ENCODE measurements around the gene CDH9.

Gene CDH9

GRCh38 chr5:27038476-27038875, at the start of gene CDH9:
TSS of gene CDH9 (minus strand) at chr5:27038586. CDS start at chr5:26988333, 50,253 bp downstream.
- no peak for DNase-seq (ENCODE audit: low read depth)

GRCh38 chr5:27087747-27088146, 49.4 kb upstream of the CDH9 start:
- DNase-seq (ENCODE audit: low read depth), result no peak

GRCh38 chr5:27083449-27084415, 45.3 kb upstream of the CDH9 start:
- no peak for DNase-seq (ENCODE audit: low read depth)

GRCh38 chr5:27080147-27080546, 41.8 kb upstream of the CDH9 start:
- DNase-seq (ENCODE audit: low read depth), result no peak

GRCh38 chr5:27062451-27062850, 24.1 kb upstream of the CDH9 start:
- no peak for DNase-seq (ENCODE audit: low read depth)

GRCh38 chr5:27048510-27048909, 10.1 kb upstream of the CDH9 start:
- DNase-seq (ENCODE audit: low read depth), result no peak

- DNase-seq (ENCODE audit: low read depth), result no peak
Measured at GRCh38 chr5:27041372-27041771, 3.0 kb upstream of the CDH9 start.

- DNase-seq (ENCODE audit: low read depth), result no peak
Measured at GRCh38 chr5:27034565-27034964, 3.8 kb downstream of the CDH9 start.

- no peak for DNase-seq (ENCODE audit: low read depth)
Measured at GRCh38 chr5:27026801-27027200, 11.6 kb downstream of the CDH9 start.

- DNase-seq (ENCODE audit: low read depth), result no peak
Measured at GRCh38 chr5:27026063-27026462, 12.3 kb downstream of the CDH9 start.

- no peak for DNase-seq (ENCODE audit: low read depth)
Measured at GRCh38 chr5:27021471-27021870, 16.9 kb downstream of the CDH9 start.

GRCh38 chr5:27020973-27021372, 17.4 kb downstream of the CDH9 start:
- DNase-seq (ENCODE audit: low read depth), result no peak

- DNase-seq (ENCODE audit: low read depth), result no peak
Measured at GRCh38 chr5:27015758-27016157, 22.6 kb downstream of the CDH9 start.

GRCh38 chr5:27011274-27011673, 27.1 kb downstream of the CDH9 start:
- DNase-seq (ENCODE audit: low read depth), result no peak

GRCh38 chr5:27010646-27011045, 27.7 kb downstream of the CDH9 start:
- DNase-seq (ENCODE audit: low read depth), result no peak

GRCh38 chr5:27009540-27009915, 28.9 kb downstream of the CDH9 start:
- DNase-seq (ENCODE audit: low read depth), result no peak

GRCh38 chr5:27008604-27009539, 29.5 kb downstream of the CDH9 start:
- DNase-seq (ENCODE audit: low read depth), result no peak

GRCh38 chr5:27007121-27007520, 31.3 kb downstream of the CDH9 start:
- DNase-seq (ENCODE audit: low read depth), result no peak

GRCh38 chr5:26986985-26987384, 51.4 kb downstream of the CDH9 start:
- no peak for DNase-seq (ENCODE audit: low read depth)

GRCh38 chr5:26981750-26982149, 56.6 kb downstream of the CDH9 start:
- no peak for DNase-seq (ENCODE audit: low read depth)

GRCh38 chr5:26959290-26959689, 79.1 kb downstream of the CDH9 start:
- DNase-seq (ENCODE audit: low read depth), result no peak

- no peak for DNase-seq (ENCODE audit: low read depth)
Measured at GRCh38 chr5:26955161-26955560, 83.2 kb downstream of the CDH9 start.

- no peak for DNase-seq (ENCODE audit: low read depth)
Measured at GRCh38 chr5:26948921-26949320, 89.5 kb downstream of the CDH9 start.

Data from GM04503 (cell line).